PC-3 (cell line): Measurements from ENCODE around the gene HIPK2. TPM values are rescaled to one million over a fixed set of nuclear protein-coding genes. Genes with fewer than 3 reads are reported as not detected.

Experiments
- ATAC-seq: fragments of 200-7000 bp; cut with Tn5 transposase; 2 replicates; pipeline ENCODE4 v1.9.1; 2020; ENCODE audit warnings: mild to moderate bottlenecking, moderate library complexity
- BruUV-seq: library from RNA; stranded (reverse); fragments of 400-500 nt; replicated peaks from 2 replicates; lab custom pipeline; 2021; lab: Mats Ljungman, UMichigan
- CTCF ChIA-PET: fragments of 300-600 bp; sonication (Branson Sonifier 250); formaldehyde crosslinking; loops from one replicate; lab custom pipeline; 2022; ENCODE audit warnings: antibody characterized with exemption; lab: Charles Lee
- POLR2A ChIA-PET: fragments of 300-600 bp; sonication (Branson Sonifier 250); formaldehyde crosslinking; loops from one replicate; lab custom pipeline; 2022; ENCODE audit warnings: antibody characterized with exemption; ENCODE audit not compliant: unreplicated experiment; lab: Charles Lee
- DNase-seq: peaks from one replicate; pipeline ENCODE4 v3.0.0-alpha.2; 2015
- H2AFZ ChIP-seq: fragments of 300-600 bp; sonication (generic); 2 replicates; pipeline ENCODE4 v1.6.0; 2016; ENCODE audit warnings: antibody characterized with exemption, low read length
- H3F3A ChIP-seq: fragments of 300-600 bp; sonication (generic); one replicate; pipeline ENCODE4 v1.6.0; 2017; ENCODE audit warnings: antibody characterized with exemption, low read length, control low read depth, mild to moderate bottlenecking; ENCODE audit not compliant: unreplicated experiment
- H3K27ac ChIP-seq: fragments of 300-600 bp; sonication (generic); 2 replicates; pipeline ENCODE4 v1.5.1; 2016; ENCODE audit warnings: mild to moderate bottlenecking, low read length
- H3K27me3 ChIP-seq: fragments of 300-600 bp; sonication (generic); 2 replicates; pipeline ENCODE4 v1.6.1; 2016; ENCODE audit warnings: low read length, mixed read lengths
- H3K36me3 ChIP-seq: fragments of 300-600 bp; sonication (generic); 2 replicates; pipeline ENCODE4 v1.6.1; 2016; ENCODE audit warnings: low read depth, mixed run types, low read length, mixed read lengths
- H3K4me1 ChIP-seq: fragments of 300-600 bp; sonication (generic); 2 replicates; pipeline ENCODE4 v1.5.1; 2016; ENCODE audit warnings: low read length; ENCODE audit not compliant: insufficient read depth
- H3K4me2 ChIP-seq: fragments of 300-600 bp; sonication (generic); 2 replicates; pipeline ENCODE4 v1.6.0; 2016; ENCODE audit warnings: low read length
- H3K4me3 ChIP-seq: fragments of 300-600 bp; sonication (generic); 2 replicates; pipeline ENCODE4 v1.5.1; 2016; ENCODE audit warnings: mild to moderate bottlenecking, low read length, mixed read lengths
- H3K79me2 ChIP-seq: fragments of 300-600 bp; sonication (generic); 2 replicates; pipeline ENCODE4 v1.6.1; 2017; ENCODE audit warnings: low read length, mixed read lengths
- H3K9ac ChIP-seq: fragments of 300-600 bp; sonication (generic); 2 replicates; pipeline ENCODE4 v1.6.0; 2016; ENCODE audit warnings: mild to moderate bottlenecking, low read length
- H3K9me2 ChIP-seq: fragments of 300-600 bp; sonication (generic); replicated peaks from 2 replicates; pipeline ENCODE4 v1.6.1; 2016; ENCODE audit warnings: mixed run types, low read length, mixed read lengths
- H3K9me3 ChIP-seq: fragments of 300-600 bp; sonication (generic); 2 replicates; pipeline ENCODE4 v1.6.1; 2016; ENCODE audit warnings: low read length, mixed read lengths
- H4K20me1 ChIP-seq: fragments of 300-600 bp; sonication (generic); 2 replicates; pipeline ENCODE4 v1.6.1; 2016; ENCODE audit warnings: low read length, mixed read lengths
- EZH2 ChIP-seq: fragments of 300-600 bp; sonication (generic); IDR thresholded peaks from one replicate; pipeline ENCODE4 v1.6.1; 2017; ENCODE audit warnings: antibody characterized with exemption, mild to moderate bottlenecking, low read length; ENCODE audit not compliant: unreplicated experiment
- EZH2phosphoT487 ChIP-seq: fragments of 300-600 bp; sonication (generic); IDR thresholded peaks from 2 replicates; pipeline ENCODE4 v1.6.1; 2018; ENCODE audit warnings: mild to moderate bottlenecking, antibody characterized with exemption, low read length, borderline replicate concordance
- intact Hi-C: fragments of 100-400 bp; cut with micrococcal nuclease; formaldehyde crosslinking; loops from 2 replicates; pipeline ENCODE4 v1.9.0; 2023
- total RNA-seq: library from RNA; depleted of rRNA; stranded (reverse); fragments of >200 nt; gene quantifications from 2 replicates; pipeline ENCODE4 v1.2.3, GENCODE V29; 2014
- TF ChIP-seq, protein P1 (sequence below): fragments of 300-600 bp; sonication (generic); conservative IDR thresholded peaks from 2 replicates; pipeline ENCODE4 v1.5.1; 2017; ENCODE audit warnings: antibody characterized with exemption, low read depth, mild to moderate bottlenecking, low read length

The HIPK2 gene
- total RNA-seq, 1 experiment from 2014 or later, result 38.1 TPM

DNA sequence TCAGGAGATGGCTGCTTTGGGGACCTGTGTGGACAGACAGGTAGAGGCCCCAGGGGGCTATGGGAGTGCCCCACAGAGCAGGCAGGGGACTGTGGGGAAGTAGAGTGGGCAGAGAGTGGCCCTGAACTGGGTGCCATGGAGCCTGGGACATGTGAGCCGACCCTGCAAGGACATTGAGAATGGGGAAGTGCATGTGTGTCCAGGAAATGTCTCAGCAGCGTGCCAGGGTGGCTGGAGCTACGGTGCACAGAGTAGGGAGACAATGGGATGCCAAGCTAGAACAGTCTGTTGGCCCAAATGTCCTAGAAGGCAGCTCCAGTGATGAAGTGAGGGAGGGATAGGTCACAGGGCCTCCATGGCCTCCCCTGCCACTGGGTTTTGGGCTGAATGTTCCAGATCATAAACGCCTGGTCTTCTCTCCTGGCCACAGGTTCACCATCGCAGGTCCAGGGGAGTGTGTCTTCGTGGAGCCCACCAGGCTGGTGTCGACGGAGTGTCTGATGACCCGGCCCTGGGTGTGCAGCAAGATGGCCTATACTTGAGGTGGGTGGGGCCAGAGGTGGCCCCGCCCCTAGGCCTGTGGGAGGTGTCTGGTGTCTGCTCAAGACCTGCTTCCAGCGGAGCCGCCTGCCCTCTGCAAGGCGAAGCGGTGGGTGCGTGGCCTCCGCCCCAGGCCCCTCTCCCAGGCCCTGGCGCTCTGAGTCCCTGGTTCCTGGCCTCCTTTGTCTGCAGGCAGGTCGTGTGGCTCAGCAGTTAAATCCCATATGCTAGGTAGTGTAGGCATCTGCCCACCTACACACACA is 233.8 kb downstream of the HIPK2 start:
- H3K9ac ChIP-seq, result no peak overlapping the region
- no TSS peak for BruUV-seq
- DNase-seq (no peak), ATAC-seq (no peak)
- ChIA-PET CTCF (no interaction called here), POLR2A (interaction anchor here (0.6 kb wide), 1 partner anchor 24 kb away, joined by 3 read pairs; no protein-coding TSS in a partner anchor)
- no peak overlapping the region for H2AFZ ChIP-seq
- no peaks in the 10 kb centered on the region for H3K79me2 ChIP-seq
- no peaks in the 10 kb centered on the region for H3F3A ChIP-seq
- H3K27me3 ChIP-seq, result no peaks in the 10 kb centered on the region
- TF ChIP-seq, protein P1, sequence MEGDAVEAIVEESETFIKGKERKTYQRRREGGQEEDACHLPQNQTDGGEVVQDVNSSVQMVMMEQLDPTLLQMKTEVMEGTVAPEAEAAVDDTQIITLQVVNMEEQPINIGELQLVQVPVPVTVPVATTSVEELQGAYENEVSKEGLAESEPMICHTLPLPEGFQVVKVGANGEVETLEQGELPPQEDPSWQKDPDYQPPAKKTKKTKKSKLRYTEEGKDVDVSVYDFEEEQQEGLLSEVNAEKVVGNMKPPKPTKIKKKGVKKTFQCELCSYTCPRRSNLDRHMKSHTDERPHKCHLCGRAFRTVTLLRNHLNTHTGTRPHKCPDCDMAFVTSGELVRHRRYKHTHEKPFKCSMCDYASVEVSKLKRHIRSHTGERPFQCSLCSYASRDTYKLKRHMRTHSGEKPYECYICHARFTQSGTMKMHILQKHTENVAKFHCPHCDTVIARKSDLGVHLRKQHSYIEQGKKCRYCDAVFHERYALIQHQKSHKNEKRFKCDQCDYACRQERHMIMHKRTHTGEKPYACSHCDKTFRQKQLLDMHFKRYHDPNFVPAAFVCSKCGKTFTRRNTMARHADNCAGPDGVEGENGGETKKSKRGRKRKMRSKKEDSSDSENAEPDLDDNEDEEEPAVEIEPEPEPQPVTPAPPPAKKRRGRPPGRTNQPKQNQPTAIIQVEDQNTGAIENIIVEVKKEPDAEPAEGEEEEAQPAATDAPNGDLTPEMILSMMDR, result no peak
- no peak for TF ChIP-seq EZH2phosphoT487
- TF ChIP-seq EZH2, result no peak
- no peaks in the 10 kb centered on the region for H3K9me2 ChIP-seq
- H3K4me1 ChIP-seq, result no peaks in the 10 kb centered on the region
- no peak overlapping the region for H3K4me3 ChIP-seq
- H4K20me1 ChIP-seq, result no peaks in the 10 kb centered on the region
- H3K4me2 ChIP-seq, result no peak overlapping the region
- no peak overlapping the region for H3K27ac ChIP-seq
- H3K9me3 ChIP-seq, result no peaks in the 10 kb centered on the region
- no peaks in the 10 kb centered on the region for H3K36me3 ChIP-seq
- intact Hi-C loops, result no loop called here

GRCh38 chr7:139542308-139543151 is 235.3 kb downstream of the HIPK2 start:
- ChIA-PET CTCF (no interaction called here), POLR2A (interaction anchor here (0.7 kb wide), 1 partner anchor 203 kb away, joined by 4 read pairs; no protein-coding TSS in a partner anchor)
- no peak for TF ChIP-seq EZH2phosphoT487
- TF ChIP-seq, protein P1, result no peak
- no peak for TF ChIP-seq EZH2
- intact Hi-C loops, result no loop called here
- no peaks in the 10 kb centered on the region for H4K20me1 ChIP-seq
- H3K4me1 ChIP-seq, result no peaks in the 10 kb centered on the region
- no peak overlapping the region for H3K9ac ChIP-seq
- no TSS peak for BruUV-seq
- H2AFZ ChIP-seq, result no peak overlapping the region
- H3K4me3 ChIP-seq, result no peak overlapping the region
- H3K27ac ChIP-seq, result no peak overlapping the region
- no peaks in the 10 kb centered on the region for H3K36me3 ChIP-seq
- no peaks in the 10 kb centered on the region for H3K79me2 ChIP-seq
- no peaks in the 10 kb centered on the region for H3K9me2 ChIP-seq
- no peaks in the 10 kb centered on the region for H3K9me3 ChIP-seq
- ATAC-seq, result no peak
- H3K27me3 ChIP-seq, result no peaks in the 10 kb centered on the region
- no peaks in the 10 kb centered on the region for H3F3A ChIP-seq
- no peak overlapping the region for H3K4me2 ChIP-seq
- no peak for DNase-seq
